Measurements from ENCODE around the gene HLA-DRA. TPM values are rescaled to one million over a fixed set of nuclear protein-coding genes. Genes with fewer than 3 reads are reported as not detected.

The HLA-DRA gene
- total and polyA plus RNA-seq, 4 donors = 9.5 to 90.1 (median 31.5) TPM

- no peaks in the 10 kb centered on the region for H3K27me3 ChIP-seq (ENCODE audit: control insufficient read depth, insufficient read depth, low read length)
- no peaks in the 10 kb centered on the region for H3K36me3 ChIP-seq (ENCODE audit: control insufficient read depth, insufficient read depth, low read length)
- H3K9me3 ChIP-seq (ENCODE audit: control insufficient read depth, insufficient read depth, low read length) = no peaks in the 10 kb centered on the region
- no peak overlapping the region for H3K27ac ChIP-seq (ENCODE audit: low read depth, low read length)
- WGBS (ENCODE audit: insufficient coverage) = 82% methylated on average over 7 of the region's 8 CpGs
- DNase-seq (ENCODE audit: low read depth in 4 of 6, low spot score in 6 of 6) = no peak
- H3K4me3 ChIP-seq (ENCODE audit: low read depth, low read length) = no peak overlapping the region
- H3K4me1 ChIP-seq (ENCODE audit: control insufficient read depth, insufficient read depth, low read length) = no peaks in the 10 kb centered on the region
Measured at GRCh38 chr6:32442977-32443552, 3.4 kb downstream of the HLA-DRA start.

GRCh38 chr6:32444433-32444832 is 4.7 kb downstream of the HLA-DRA start:
- DNase-seq (ENCODE audit: low read depth in 4 of 6, low spot score in 6 of 6) = no peak
- Histone ChIP-seq H3K9me3 (ENCODE audit: control insufficient read depth, insufficient read depth, low read length) (no peaks in the 10 kb centered on the region), H3K27me3 (ENCODE audit: control insufficient read depth, insufficient read depth, low read length) (no peaks in the 10 kb centered on the region), H3K36me3 (ENCODE audit: control insufficient read depth, insufficient read depth, low read length) (no peaks in the 10 kb centered on the region), H3K4me1 (ENCODE audit: control insufficient read depth, insufficient read depth, low read length) (no peaks in the 10 kb centered on the region), H3K4me3 (ENCODE audit: low read depth, low read length) (no peak overlapping the region), H3K27ac (ENCODE audit: low read depth, low read length) (no peak overlapping the region)
- 90% methylated on average over 2 of the region's 2 CpGs for WGBS (ENCODE audit: insufficient coverage)

GRCh38 chr6:32445321-32445854 is 5.7 kb downstream of the HLA-DRA start:
- no CpG with 5 or more reads among the region's 3 CpGs for WGBS (ENCODE audit: insufficient coverage)
- no peak overlapping the region for H3K27ac ChIP-seq (ENCODE audit: low read depth, low read length)
- H3K4me1 ChIP-seq (ENCODE audit: control insufficient read depth, insufficient read depth, low read length) = no peaks in the 10 kb centered on the region

GRCh38 chr6:32447932-32448331 is 8.2 kb downstream of the HLA-DRA start:
- Histone ChIP-seq H3K27me3 (ENCODE audit: control insufficient read depth, insufficient read depth, low read length) (no peaks in the 10 kb centered on the region), H3K4me3 (ENCODE audit: low read depth, low read length) (no peak overlapping the region), H3K27ac (ENCODE audit: low read depth, low read length) (no peak overlapping the region), H3K4me1 (ENCODE audit: control insufficient read depth, insufficient read depth, low read length) (no peaks in the 10 kb centered on the region), H3K36me3 (ENCODE audit: control insufficient read depth, insufficient read depth, low read length) (no peaks in the 10 kb centered on the region), H3K9me3 (ENCODE audit: control insufficient read depth, insufficient read depth, low read length) (no peaks in the 10 kb centered on the region)
- DNase-seq (ENCODE audit: low read depth in 4 of 6, low spot score in 6 of 6) = no peak

More at GRCh38 chr6:32445321-32445854, 5.7 kb downstream of the HLA-DRA start:
- no peaks in the 10 kb centered on the region for H3K27me3 ChIP-seq (ENCODE audit: control insufficient read depth, insufficient read depth, low read length)
- no peak overlapping the region for H3K4me3 ChIP-seq (ENCODE audit: low read depth, low read length)
- no peaks in the 10 kb centered on the region for H3K36me3 ChIP-seq (ENCODE audit: control insufficient read depth, insufficient read depth, low read length)
- no peak for DNase-seq (ENCODE audit: low read depth in 4 of 6, low spot score in 6 of 6)
- no peaks in the 10 kb centered on the region for H3K9me3 ChIP-seq (ENCODE audit: control insufficient read depth, insufficient read depth, low read length)

GRCh38 chr6:32449088-32449736 is 9.5 kb downstream of the HLA-DRA start:
- Histone ChIP-seq H3K4me3 (ENCODE audit: low read depth, low read length) (no peak overlapping the region), H3K27ac (ENCODE audit: low read depth, low read length) (no peak overlapping the region), H3K36me3 (ENCODE audit: control insufficient read depth, insufficient read depth, low read length) (no peaks in the 10 kb centered on the region), H3K4me1 (ENCODE audit: control insufficient read depth, insufficient read depth, low read length) (no peaks in the 10 kb centered on the region), H3K27me3 (ENCODE audit: control insufficient read depth, insufficient read depth, low read length) (no peaks in the 10 kb centered on the region), H3K9me3 (ENCODE audit: control insufficient read depth, insufficient read depth, low read length) (no peaks in the 10 kb centered on the region)
- no peak for DNase-seq (ENCODE audit: low read depth in 4 of 6, low spot score in 6 of 6)
- WGBS (ENCODE audit: insufficient coverage) = 67% methylated on average over 1 of the region's 3 CpGs

- DNase-seq (ENCODE audit: low read depth in 4 of 6, low spot score in 6 of 6) = no peak
- 67% methylated on average over 4 of the region's 4 CpGs for WGBS (ENCODE audit: insufficient coverage)
- no peak overlapping the region for H3K27ac ChIP-seq (ENCODE audit: low read depth, low read length)
- H3K36me3 ChIP-seq (ENCODE audit: control insufficient read depth, insufficient read depth, low read length) = no peaks in the 10 kb centered on the region
- H3K4me1 ChIP-seq (ENCODE audit: control insufficient read depth, insufficient read depth, low read length) = peaks cover 3% of the 10 kb centered on the region
- H3K4me3 ChIP-seq (ENCODE audit: low read depth, low read length) = no peak overlapping the region
- no peaks in the 10 kb centered on the region for H3K9me3 ChIP-seq (ENCODE audit: control insufficient read depth, insufficient read depth, low read length)
- H3K27me3 ChIP-seq (ENCODE audit: control insufficient read depth, insufficient read depth, low read length) = peaks cover 6% of the 10 kb centered on the region
Measured at GRCh38 chr6:32457054-32457453, 17.4 kb downstream of the HLA-DRA start.

GRCh38 chr6:32459781-32460424 is 20.2 kb downstream of the HLA-DRA start:
- 63% methylated on average over 29 of the region's 29 CpGs for WGBS (ENCODE audit: insufficient coverage)
- Histone ChIP-seq H3K36me3 (ENCODE audit: control insufficient read depth, insufficient read depth, low read length) (no peaks in the 10 kb centered on the region), H3K4me3 (ENCODE audit: low read depth, low read length) (peak overlapping the region; percentile 16), H3K9me3 (ENCODE audit: control insufficient read depth, insufficient read depth, low read length) (no peaks in the 10 kb centered on the region), H3K27me3 (ENCODE audit: control insufficient read depth, insufficient read depth, low read length) (peaks cover 6% of the 10 kb centered on the region), H3K27ac (ENCODE audit: low read depth, low read length) (no peak overlapping the region), H3K4me1 (ENCODE audit: control insufficient read depth, insufficient read depth, low read length) (peaks cover 3% of the 10 kb centered on the region)
- DNase-seq (ENCODE audit: low read depth in 4 of 6, low spot score in 6 of 6) = peak in 3 of 6 donors; percentile 2 to 56 (median 2)

GRCh38 chr6:32460528-32460927 is 20.8 kb downstream of the HLA-DRA start:
- WGBS (ENCODE audit: insufficient coverage) = 100% methylated on average over 1 of the region's 4 CpGs
- peaks cover 6% of the 10 kb centered on the region for H3K27me3 ChIP-seq (ENCODE audit: control insufficient read depth, insufficient read depth, low read length)
- no peaks in the 10 kb centered on the region for H3K9me3 ChIP-seq (ENCODE audit: control insufficient read depth, insufficient read depth, low read length)
- peaks cover 3% of the 10 kb centered on the region for H3K4me1 ChIP-seq (ENCODE audit: control insufficient read depth, insufficient read depth, low read length)
- no peak overlapping the region for H3K4me3 ChIP-seq (ENCODE audit: low read depth, low read length)
- no peak for DNase-seq (ENCODE audit: low read depth in 4 of 6, low spot score in 6 of 6)
- H3K27ac ChIP-seq (ENCODE audit: low read depth, low read length) = no peak overlapping the region
- no peaks in the 10 kb centered on the region for H3K36me3 ChIP-seq (ENCODE audit: control insufficient read depth, insufficient read depth, low read length)

GRCh38 chr6:32461493-32461892 is 21.8 kb downstream of the HLA-DRA start:
- Histone ChIP-seq H3K27ac (ENCODE audit: low read depth, low read length) (no peak overlapping the region), H3K9me3 (ENCODE audit: control insufficient read depth, insufficient read depth, low read length) (no peaks in the 10 kb centered on the region), H3K36me3 (ENCODE audit: control insufficient read depth, insufficient read depth, low read length) (no peaks in the 10 kb centered on the region), H3K4me1 (ENCODE audit: control insufficient read depth, insufficient read depth, low read length) (peaks cover 3% of the 10 kb centered on the region), H3K27me3 (ENCODE audit: control insufficient read depth, insufficient read depth, low read length) (peaks cover 6% of the 10 kb centered on the region), H3K4me3 (ENCODE audit: low read depth, low read length) (no peak overlapping the region)
- no CpG with 5 or more reads among the region's 5 CpGs for WGBS (ENCODE audit: insufficient coverage)
- no peak for DNase-seq (ENCODE audit: low read depth in 4 of 6, low spot score in 6 of 6)

Data from spinal cord (tissue), 10 donors.